ENCODE measurements around the gene GNPAT. TPM values are rescaled to one million over a fixed set of nuclear protein-coding genes. Genes with fewer than 3 reads are reported as not detected.

GNPAT gene
- total RNA-seq, 2 experiments from 2014 or later = 60.4 to 62.0 TPM

- intact Hi-C loops (cut with micrococcal nuclease) = loop anchor here (10.0 kb wide), 1 partner anchor 181 kb away; no protein-coding TSS in a partner anchor
- H3K27ac Mint-ChIP-seq = no peak overlapping the region
- DNase-seq = no peak
- no peaks in the 10 kb centered on the region for H3K9me3 Mint-ChIP-seq
- peaks cover 7% of the 10 kb centered on the region for H3K4me1 Mint-ChIP-seq (ENCODE audit: low read depth)
- no peaks in the 10 kb centered on the region for H3K36me3 Mint-ChIP-seq (ENCODE audit: low read depth)
- no peaks in the 10 kb centered on the region for H3K27me3 Mint-ChIP-seq (ENCODE audit: low read depth)
- CTCF ChIA-PET = interaction anchor here (1.3 kb wide), 1 partner anchor 17 kb away, joined by 3 read pairs; no protein-coding TSS in a partner anchor
- H3K4me3 Mint-ChIP-seq = no peak overlapping the region
Measured at GRCh38 chr1:231215681-231216385, 25.2 kb upstream of the GNPAT start.

GRCh38 chr1:231216498-231216897 lies 24.5 kb upstream of the GNPAT start:
- CTCF ChIA-PET = interaction anchor here (1.3 kb wide), 1 partner anchor 16 kb away, joined by 3 read pairs; no protein-coding TSS in a partner anchor
- intact Hi-C loops (cut with micrococcal nuclease) = loop anchor here (10.0 kb wide), 1 partner anchor 182 kb away; no protein-coding TSS in a partner anchor
- no peak overlapping the region for H3K27ac Mint-ChIP-seq
- no peak for DNase-seq
- no peaks in the 10 kb centered on the region for H3K27me3 Mint-ChIP-seq (ENCODE audit: low read depth)
- no peak overlapping the region for H3K4me3 Mint-ChIP-seq
- H3K4me1 Mint-ChIP-seq (ENCODE audit: low read depth) = peaks cover 2% of the 10 kb centered on the region
- H3K9me3 Mint-ChIP-seq = no peaks in the 10 kb centered on the region
- no peaks in the 10 kb centered on the region for H3K36me3 Mint-ChIP-seq (ENCODE audit: low read depth)

GRCh38 chr1:231217056-231217455 lies 24.0 kb upstream of the GNPAT start:
- Mint-ChIP-seq H3K36me3 (ENCODE audit: low read depth) (peaks cover 2% of the 10 kb centered on the region), H3K9me3 (no peaks in the 10 kb centered on the region), H3K27me3 (ENCODE audit: low read depth) (no peaks in the 10 kb centered on the region), H3K4me3 (no peak overlapping the region), H3K27ac (no peak overlapping the region), H3K4me1 (ENCODE audit: low read depth) (peaks cover 2% of the 10 kb centered on the region)
- DNase-seq = no peak
- CTCF ChIA-PET = interaction anchor here (1.0 to 1.3 kb wide), 2 partner anchors 15 to 301 kb away, joined by 3 to 4 read pairs; no protein-coding TSS in a partner anchor
- intact Hi-C loops (cut with micrococcal nuclease) = loop anchor here (10.0 kb wide), 1 partner anchor 182 kb away; no protein-coding TSS in a partner anchor

- H3K36me3 Mint-ChIP-seq (ENCODE audit: low read depth) = peaks cover 3% of the 10 kb centered on the region
- H3K4me3 Mint-ChIP-seq = no peak overlapping the region
- intact Hi-C loops (cut with micrococcal nuclease) = loop anchor here (10.0 kb wide), 1 partner anchor 183 kb away; no protein-coding TSS in a partner anchor
- no peak for DNase-seq
- CTCF ChIA-PET = interaction anchor here (1.0 kb wide), 1 partner anchor 302 kb away, joined by 4 read pairs; no protein-coding TSS in a partner anchor
- H3K4me1 Mint-ChIP-seq (ENCODE audit: low read depth) = peaks cover 2% of the 10 kb centered on the region
- H3K27me3 Mint-ChIP-seq (ENCODE audit: low read depth) = no peaks in the 10 kb centered on the region
- no peaks in the 10 kb centered on the region for H3K9me3 Mint-ChIP-seq
- H3K27ac Mint-ChIP-seq = no peak overlapping the region
Measured at GRCh38 chr1:231218078-231218477, 22.9 kb upstream of the GNPAT start.

GRCh38 chr1:231219422-231220401 lies 21.3 kb upstream of the GNPAT start:
- H3K27ac Mint-ChIP-seq = no peak overlapping the region
- CTCF ChIA-PET = interaction anchor here (0.6 kb wide), 1 partner anchor 252 kb away, joined by 7 read pairs; no protein-coding TSS in a partner anchor
- H3K36me3 Mint-ChIP-seq (ENCODE audit: low read depth) = peaks cover 7% of the 10 kb centered on the region
- peaks cover 2% of the 10 kb centered on the region for H3K4me1 Mint-ChIP-seq (ENCODE audit: low read depth)
- no peaks in the 10 kb centered on the region for H3K27me3 Mint-ChIP-seq (ENCODE audit: low read depth)
- no peak for DNase-seq
- no peaks in the 10 kb centered on the region for H3K9me3 Mint-ChIP-seq
- no peak overlapping the region for H3K4me3 Mint-ChIP-seq
- intact Hi-C loops (cut with micrococcal nuclease) = loop anchor here (10.0 kb wide), 1 partner anchor 185 kb away; no protein-coding TSS in a partner anchor

GRCh38 chr1:231220801-231221200 lies 20.2 kb upstream of the GNPAT start:
- H3K36me3 Mint-ChIP-seq (ENCODE audit: low read depth) = peaks cover 12% of the 10 kb centered on the region
- intact Hi-C loops (cut with micrococcal nuclease) = no loop called here
- H3K4me3 Mint-ChIP-seq = no peak overlapping the region
- H3K27ac Mint-ChIP-seq = no peak overlapping the region
- no peaks in the 10 kb centered on the region for H3K4me1 Mint-ChIP-seq (ENCODE audit: low read depth)
- no peak for DNase-seq
- CTCF ChIA-PET = no interaction called here
- H3K27me3 Mint-ChIP-seq (ENCODE audit: low read depth) = no peaks in the 10 kb centered on the region
- H3K9me3 Mint-ChIP-seq = no peaks in the 10 kb centered on the region

- Mint-ChIP-seq H3K36me3 (ENCODE audit: low read depth) (peaks cover 29% of the 10 kb centered on the region), H3K4me1 (ENCODE audit: low read depth) (no peaks in the 10 kb centered on the region), H3K9me3 (no peaks in the 10 kb centered on the region), H3K4me3 (no peak overlapping the region), H3K27ac (no peak overlapping the region), H3K27me3 (ENCODE audit: low read depth) (no peaks in the 10 kb centered on the region)
- DNase-seq = no peak
- intact Hi-C loops (cut with micrococcal nuclease) = no loop called here
- CTCF ChIA-PET = no interaction called here
Measured at GRCh38 chr1:231226156-231226555, 14.9 kb upstream of the GNPAT start.

- peaks cover 23% of the 10 kb centered on the region for H3K36me3 Mint-ChIP-seq (ENCODE audit: low read depth)
- H3K27me3 Mint-ChIP-seq (ENCODE audit: low read depth) = no peaks in the 10 kb centered on the region
- CTCF ChIA-PET = no interaction called here
- peaks cover 15% of the 10 kb centered on the region for H3K4me1 Mint-ChIP-seq (ENCODE audit: low read depth)
- DNase-seq = no peak
- intact Hi-C loops (cut with micrococcal nuclease) = no loop called here
- H3K27ac Mint-ChIP-seq = no peak overlapping the region
- no peaks in the 10 kb centered on the region for H3K9me3 Mint-ChIP-seq
- no peak overlapping the region for H3K4me3 Mint-ChIP-seq
Measured at GRCh38 chr1:231231511-231231910, 9.5 kb upstream of the GNPAT start.

- Mint-ChIP-seq H3K4me3 (no peak overlapping the region), H3K4me1 (ENCODE audit: low read depth) (peaks cover 25% of the 10 kb centered on the region), H3K9me3 (no peaks in the 10 kb centered on the region), H3K27me3 (ENCODE audit: low read depth) (no peaks in the 10 kb centered on the region), H3K27ac (no peak overlapping the region), H3K36me3 (ENCODE audit: low read depth) (peaks cover 25% of the 10 kb centered on the region)
- CTCF ChIA-PET = interaction anchor here (1.2 kb wide), 1 partner anchor 16 kb away, joined by 3 read pairs; no protein-coding TSS in a partner anchor
- DNase-seq = no peak
- intact Hi-C loops (cut with micrococcal nuclease) = no loop called here
Measured at GRCh38 chr1:231232870-231233734, 7.9 kb upstream of the GNPAT start.

GRCh38 chr1:231233735-231234417 lies 7.1 kb upstream of the GNPAT start:
- H3K36me3 Mint-ChIP-seq (ENCODE audit: low read depth) = peaks cover 30% of the 10 kb centered on the region
- CTCF ChIA-PET = no interaction called here

GRCh38 chr1:231234506-231234905 lies 6.5 kb upstream of the GNPAT start:
- Mint-ChIP-seq H3K27me3 (ENCODE audit: low read depth) (no peaks in the 10 kb centered on the region), H3K9me3 (no peaks in the 10 kb centered on the region), H3K4me1 (ENCODE audit: low read depth) (peaks cover 32% of the 10 kb centered on the region), H3K27ac (no peak overlapping the region), H3K4me3 (no peak overlapping the region), H3K36me3 (ENCODE audit: low read depth) (peaks cover 33% of the 10 kb centered on the region)
- no peak for DNase-seq
- CTCF ChIA-PET = no interaction called here
- intact Hi-C loops (cut with micrococcal nuclease) = no loop called here

More at GRCh38 chr1:231233735-231234417, 7.1 kb upstream of the GNPAT start:
- no peak for DNase-seq
- intact Hi-C loops (cut with micrococcal nuclease) = no loop called here
- Mint-ChIP-seq H3K9me3 (no peaks in the 10 kb centered on the region), H3K4me3 (no peak overlapping the region), H3K4me1 (ENCODE audit: low read depth) (peaks cover 28% of the 10 kb centered on the region), H3K27me3 (ENCODE audit: low read depth) (no peaks in the 10 kb centered on the region), H3K27ac (no peak overlapping the region)

All from activated naive CD4-positive, alpha-beta T cell treated with anti-CD3 and anti-CD28 coated beads for 36 hours (primary cell).